ENCODE data around the gene TBC1D10B.
"Not testable (repeated sequence)": the region's sequence is repeated elsewhere in the genome, so short reads cannot be mapped to it uniquely, and the experiment has no call there.

TBC1D10B gene

DNA sequence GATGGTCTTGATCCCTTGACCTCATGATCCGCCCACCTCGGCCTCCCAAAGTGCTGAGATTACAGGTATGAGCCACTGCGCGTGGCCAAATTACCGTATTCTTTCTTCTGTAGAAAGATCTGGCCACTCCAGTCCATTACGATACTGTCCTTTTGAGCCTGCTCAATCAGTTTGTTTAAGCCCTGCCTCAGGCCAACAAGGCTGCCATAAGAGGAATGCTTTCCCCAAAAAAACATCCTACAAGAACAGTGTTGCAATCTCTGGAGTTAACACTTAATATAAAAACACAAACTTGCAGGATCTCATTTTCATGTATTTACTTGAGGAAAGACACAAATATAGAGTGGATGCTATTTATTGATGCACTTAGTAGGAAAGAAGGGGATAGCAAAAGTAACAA, 46.1 kb downstream of the TBC1D10B start:
- not testable (repeated sequence) for DNase-seq

DNA sequence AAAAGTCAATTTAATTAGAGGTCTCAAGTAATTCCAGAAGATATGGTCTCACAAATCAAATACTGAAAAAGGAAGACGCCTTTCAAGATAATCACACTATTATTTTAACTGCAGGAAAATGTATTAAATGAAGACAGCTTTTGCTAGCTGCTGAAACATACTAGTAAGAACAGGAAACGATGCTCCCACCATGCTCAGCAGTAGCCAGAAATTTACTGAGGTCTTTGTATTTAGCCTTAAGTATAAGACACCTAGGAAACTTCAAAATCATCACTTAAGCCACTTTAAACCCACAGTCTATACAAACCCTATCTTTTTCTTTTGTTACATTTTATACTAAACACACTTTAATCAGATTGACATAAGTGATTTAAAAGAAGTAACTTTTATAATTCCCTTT, 51.6 kb downstream of the TBC1D10B start:
- not testable (repeated sequence) for DNase-seq

DNA sequence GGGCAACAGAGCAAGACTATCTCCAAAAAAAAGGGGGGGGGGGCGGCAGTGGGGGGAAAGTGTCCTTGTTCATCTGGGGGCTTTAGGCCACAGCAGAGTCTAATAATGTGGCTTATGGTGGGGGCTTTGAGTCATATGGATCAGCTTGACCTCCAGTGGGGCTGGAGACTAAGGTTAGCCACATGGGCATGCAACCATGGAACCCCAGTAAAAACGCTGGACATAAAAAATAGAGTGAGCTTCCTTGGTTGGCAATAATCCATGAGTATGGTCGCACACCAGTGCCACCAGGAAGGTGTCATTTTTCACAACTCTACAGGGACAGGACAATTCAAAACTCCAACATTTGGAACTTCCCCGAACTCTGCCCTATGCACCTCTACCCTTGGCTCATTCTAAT, 59.4 kb downstream of the TBC1D10B start:
- DNase-seq: not testable (repeated sequence)

DNA sequence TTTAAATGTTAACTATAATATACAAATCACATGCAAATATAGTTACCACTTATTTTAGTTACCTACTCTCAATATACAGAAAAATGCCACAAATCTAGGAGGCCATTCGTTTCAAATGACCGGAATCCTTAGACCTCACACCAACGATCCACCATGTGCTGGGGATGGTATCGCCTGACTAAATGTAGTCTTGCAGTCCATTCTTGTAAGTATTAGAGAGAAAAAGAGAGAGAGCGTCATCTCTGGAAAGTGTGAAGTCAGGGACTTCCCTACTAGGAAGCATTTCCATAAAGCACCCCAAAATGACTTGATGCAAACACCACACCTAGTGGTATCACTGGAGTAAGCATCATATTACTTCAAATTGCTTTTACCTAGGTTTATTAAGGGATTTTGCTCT, 61.0 kb downstream of the TBC1D10B start:
- not testable (repeated sequence) for DNase-seq

Data from retina (tissue), 1 donor.